HepG2 (cell line): ENCODE measurements around the gene NPW. TPM values are rescaled to one million over a fixed set of nuclear protein-coding genes. Genes with fewer than 3 reads are reported as not detected.

Source experiments
- AKAP8 ChIP-seq: sonication (generic); formaldehyde crosslinking; IDR thresholded peaks from 2 replicates; pipeline ENCODE4 v1.5.1; 2020; ENCODE audit warnings: mild to moderate bottlenecking, missing genetic modification reagents
- ARID4A ChIP-seq: sonication (generic); formaldehyde crosslinking; IDR thresholded peaks from 2 replicates; pipeline ENCODE4 v1.5.0; 2020; ENCODE audit warnings: mild to moderate bottlenecking, missing genetic modification reagents, borderline replicate concordance
- CC2D1A ChIP-seq: sonication (generic); formaldehyde crosslinking; IDR thresholded peaks from 2 replicates; pipeline ENCODE4 v1.8.1; 2023; ENCODE audit warnings: mild to moderate bottlenecking, missing genetic modification reagents
- GABPB1 ChIP-seq: IDR thresholded peaks from 2 replicates; pipeline ENCODE4 v1.6.1; 2016; ENCODE audit warnings: mild to moderate bottlenecking, missing genetic modification reagents, moderate library complexity, missing compliant biosample characterization
- KDM2A ChIP-seq: sonication (generic); formaldehyde crosslinking; IDR thresholded peaks from 2 replicates; pipeline ENCODE4 v1.4.0; 2020; ENCODE audit warnings: low read depth, missing genetic modification reagents, borderline replicate concordance
- KMT2A ChIP-seq: sonication (generic); formaldehyde crosslinking; IDR thresholded peaks from 2 replicates; pipeline ENCODE4 v1.4.0; 2020; ENCODE audit warnings: missing genetic modification reagents
- NR2C2 ChIP-seq: sonication (generic); formaldehyde crosslinking; IDR thresholded peaks from 2 replicates; pipeline ENCODE4 v1.4.0; 2020; ENCODE audit warnings: missing genetic modification reagents, mild to moderate bottlenecking, moderate library complexity, borderline replicate concordance
- RBFOX2 ChIP-seq: fragments of 200-400 bp; formaldehyde crosslinking; IDR thresholded peaks from 2 replicates; pipeline ENCODE4 v1.6.1; 2017; ENCODE audit warnings: low read depth, mild to moderate bottlenecking, low read length
- SIX4 ChIP-seq: sonication (generic); formaldehyde crosslinking; IDR thresholded peaks from 2 replicates; pipeline ENCODE4 v1.4.0; 2020; ENCODE audit warnings: missing genetic modification reagents
- SMAD3 ChIP-seq: sonication (generic); formaldehyde crosslinking; IDR thresholded peaks from 2 replicates; pipeline ENCODE4 v1.4.0; 2020; ENCODE audit warnings: missing genetic modification reagents
- ZHX1 ChIP-seq: sonication (generic); formaldehyde crosslinking; IDR thresholded peaks from 2 replicates; pipeline ENCODE4 v1.8.1; 2022; ENCODE audit warnings: low read depth, mild to moderate bottlenecking, missing genetic modification reagents
- ZNF503 ChIP-seq: sonication (generic); formaldehyde crosslinking; IDR thresholded peaks from 2 replicates; pipeline ENCODE4 v1.4.0; 2020; ENCODE audit warnings: missing genetic modification reagents
- ZNF761 ChIP-seq: sonication (generic); formaldehyde crosslinking; conservative IDR thresholded peaks from 2 replicates; pipeline ENCODE4 v1.4.0; 2020; ENCODE audit warnings: mild to moderate bottlenecking, missing genetic modification reagents
- polyA plus RNA-seq, 8 experiments: library from polyadenylated mRNA; depleted of rRNA in 3 of 8; stranded (reverse) in 7 of 8; unstranded in 1 of 8; fragments of >200 nt; fragmentation: Illumina TruSeq in 4 of 8; extraction: Trizol in 4 of 8; gene quantifications; 2 replicates each; pipeline versions ENCODE4 v1.2.1 to v1.2.3, GENCODE V29; 2011 to 2016; ENCODE audit warnings: low read depth in 4 of 8, missing spikeins in 1 of 8, mixed read lengths in 1 of 8; ENCODE audit not compliant: insufficient read depth in 1 of 8
- total RNA-seq, 5 experiments: library from RNA; depleted of rRNA; stranded (reverse); fragments of >200 nt; fragmentation: Illumina TruSeq; extraction: Trizol; gene quantifications; 2 replicates each; pipeline ENCODE4 v1.2.3, GENCODE V29; 2016; ENCODE audit warnings: low read depth in 1 of 5
- TF ChIP-seq, protein P1 (sequence below): IDR thresholded peaks from 2 replicates; pipeline ENCODE4 v1.6.1; 2016; ENCODE audit warnings: mild to moderate bottlenecking, missing biosample characterization, missing genetic modification reagents
- TF ChIP-seq, protein P2 (sequence below): sonication (generic); formaldehyde crosslinking; conservative IDR thresholded peaks from 2 replicates; pipeline ENCODE4 v1.4.0; 2020; ENCODE audit warnings: mild to moderate bottlenecking, missing genetic modification reagents, moderate library complexity

Gene NPW
- total and polyA plus RNA-seq, 2 of the 13 experiments (the other 11 are each of a cell fraction or from before 2014, with no cell fraction given) = 0.24 to 0.97 TPM

- TF ChIP-seq ARID4A (CRISPR knock-in tag) (peak; percentile 82), AKAP8 (CRISPR knock-in tag) (peak; percentile 81), SIX4 (CRISPR knock-in tag) (peak; percentile 1; the same call in 1 of the 2 replicates), CC2D1A (CRISPR knock-in tag) (no peak), ZNF761 (CRISPR knock-in tag) (no peak; the same call in 1 of the 2 replicates), ZHX1 (peak; percentile 72), ZNF503 (CRISPR knock-in tag) (peak; percentile 50; the same call in 1 of the 2 replicates), KMT2A (CRISPR knock-in tag) (peak; percentile 8; the same call in 1 of the 2 replicates), GABPB1 (peak; percentile 55), SMAD3 (0 out of 2 replicates have a peak, but pooled peaks have one; percentile 61), KDM2A (peak; percentile 79), NR2C2 (CRISPR knock-in tag) (peak; percentile 83), RBFOX2 (peak; percentile 59)
- TF ChIP-seq, protein P1, sequence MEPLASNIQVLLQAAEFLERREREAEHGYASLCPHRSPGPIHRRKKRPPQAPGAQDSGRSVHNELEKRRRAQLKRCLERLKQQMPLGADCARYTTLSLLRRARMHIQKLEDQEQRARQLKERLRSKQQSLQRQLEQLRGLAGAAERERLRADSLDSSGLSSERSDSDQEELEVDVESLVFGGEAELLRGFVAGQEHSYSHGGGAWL (CRISPR knock-in tag) = peak; percentile 56; the same call in 1 of the 2 replicates
- TF ChIP-seq, protein P2, sequence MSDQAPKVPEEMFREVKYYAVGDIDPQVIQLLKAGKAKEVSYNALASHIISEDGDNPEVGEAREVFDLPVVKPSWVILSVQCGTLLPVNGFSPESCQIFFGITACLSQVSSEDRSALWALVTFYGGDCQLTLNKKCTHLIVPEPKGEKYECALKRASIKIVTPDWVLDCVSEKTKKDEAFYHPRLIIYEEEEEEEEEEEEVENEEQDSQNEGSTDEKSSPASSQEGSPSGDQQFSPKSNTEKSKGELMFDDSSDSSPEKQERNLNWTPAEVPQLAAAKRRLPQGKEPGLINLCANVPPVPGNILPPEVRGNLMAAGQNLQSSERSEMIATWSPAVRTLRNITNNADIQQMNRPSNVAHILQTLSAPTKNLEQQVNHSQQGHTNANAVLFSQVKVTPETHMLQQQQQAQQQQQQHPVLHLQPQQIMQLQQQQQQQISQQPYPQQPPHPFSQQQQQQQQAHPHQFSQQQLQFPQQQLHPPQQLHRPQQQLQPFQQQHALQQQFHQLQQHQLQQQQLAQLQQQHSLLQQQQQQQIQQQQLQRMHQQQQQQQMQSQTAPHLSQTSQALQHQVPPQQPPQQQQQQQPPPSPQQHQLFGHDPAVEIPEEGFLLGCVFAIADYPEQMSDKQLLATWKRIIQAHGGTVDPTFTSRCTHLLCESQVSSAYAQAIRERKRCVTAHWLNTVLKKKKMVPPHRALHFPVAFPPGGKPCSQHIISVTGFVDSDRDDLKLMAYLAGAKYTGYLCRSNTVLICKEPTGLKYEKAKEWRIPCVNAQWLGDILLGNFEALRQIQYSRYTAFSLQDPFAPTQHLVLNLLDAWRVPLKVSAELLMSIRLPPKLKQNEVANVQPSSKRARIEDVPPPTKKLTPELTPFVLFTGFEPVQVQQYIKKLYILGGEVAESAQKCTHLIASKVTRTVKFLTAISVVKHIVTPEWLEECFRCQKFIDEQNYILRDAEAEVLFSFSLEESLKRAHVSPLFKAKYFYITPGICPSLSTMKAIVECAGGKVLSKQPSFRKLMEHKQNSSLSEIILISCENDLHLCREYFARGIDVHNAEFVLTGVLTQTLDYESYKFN (CRISPR knock-in tag) = peak; percentile 94
Observed at GRCh38 chr16:2039274-2040031, 19.9 kb downstream of the NPW start (continued).
